ENCODE measurements around the gene ANKMY2. TPM values are rescaled to one million over a fixed set of nuclear protein-coding genes. Genes with fewer than 3 reads are reported as not detected.
"Not testable (repeated sequence)": the region's sequence is repeated elsewhere in the genome, so short reads cannot be mapped to it uniquely, and the experiment has no call there.

The ANKMY2 gene
- total RNA-seq, 1 experiment from 2014 or later, result 46.8 TPM

DNA sequence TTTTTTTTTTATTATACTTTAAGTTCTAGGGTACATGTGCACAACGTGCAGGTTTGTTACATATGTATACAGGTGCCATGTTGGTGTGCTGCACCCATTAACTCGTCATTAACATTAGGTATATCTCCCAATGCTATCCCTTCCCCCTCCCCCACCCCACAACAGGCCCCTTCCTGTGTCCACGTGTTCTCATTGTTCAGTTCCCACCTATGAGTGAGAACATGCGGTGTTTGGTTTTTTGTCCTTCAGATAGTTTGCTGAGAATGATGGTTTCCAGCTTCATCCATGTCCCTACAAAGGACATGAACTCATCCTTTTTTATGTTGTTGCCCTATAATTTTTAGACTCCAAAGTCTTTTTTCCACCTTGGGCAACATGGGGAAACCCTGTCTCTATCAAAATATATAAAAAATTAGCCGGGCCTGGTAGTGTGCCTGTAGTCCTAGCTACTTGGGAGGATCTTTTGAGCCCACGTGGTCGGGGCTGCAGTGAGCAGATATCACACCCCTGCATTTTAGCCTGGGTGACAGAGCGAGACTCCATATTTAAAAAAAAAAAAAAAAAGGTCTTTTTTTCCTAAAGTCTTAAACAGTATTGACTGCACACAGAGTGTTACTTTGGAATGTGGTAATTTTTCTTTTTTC lies 14.4 kb upstream of the ANKMY2 start:
- DNase-seq (ENCODE audit: low spot score), result not testable (repeated sequence)

DNA sequence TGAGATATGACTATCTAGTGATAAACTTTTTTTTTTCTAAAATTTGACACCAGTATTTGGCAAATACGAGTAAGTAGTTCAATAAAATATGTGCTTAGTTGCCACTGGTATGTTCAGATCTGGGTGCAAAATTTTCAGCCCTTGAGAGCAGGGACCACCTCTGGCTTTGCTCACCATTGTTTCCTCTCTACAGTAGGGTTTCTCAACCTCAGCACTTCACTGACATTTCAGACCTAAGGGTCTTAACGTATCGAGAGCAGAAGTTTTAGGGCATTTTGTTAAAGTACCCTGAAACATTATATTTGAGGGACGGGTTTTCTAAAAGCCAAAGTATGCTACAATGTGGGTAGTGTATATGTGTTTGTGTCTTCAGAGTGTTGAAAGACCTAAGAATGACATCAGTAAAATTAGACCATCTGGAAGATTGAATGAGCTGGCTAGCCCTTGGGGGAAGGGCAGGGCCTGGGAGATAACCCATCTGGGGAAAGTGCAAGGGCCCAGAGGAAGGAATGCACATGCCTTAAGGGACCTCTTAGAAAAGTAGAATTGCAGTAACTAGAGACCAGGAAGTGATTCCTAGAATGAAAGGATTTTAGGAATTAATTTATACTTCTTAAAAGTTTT lies 12.2 kb upstream of the ANKMY2 start:
- DNase-seq (ENCODE audit: low spot score), result peak; percentile 91

DNA sequence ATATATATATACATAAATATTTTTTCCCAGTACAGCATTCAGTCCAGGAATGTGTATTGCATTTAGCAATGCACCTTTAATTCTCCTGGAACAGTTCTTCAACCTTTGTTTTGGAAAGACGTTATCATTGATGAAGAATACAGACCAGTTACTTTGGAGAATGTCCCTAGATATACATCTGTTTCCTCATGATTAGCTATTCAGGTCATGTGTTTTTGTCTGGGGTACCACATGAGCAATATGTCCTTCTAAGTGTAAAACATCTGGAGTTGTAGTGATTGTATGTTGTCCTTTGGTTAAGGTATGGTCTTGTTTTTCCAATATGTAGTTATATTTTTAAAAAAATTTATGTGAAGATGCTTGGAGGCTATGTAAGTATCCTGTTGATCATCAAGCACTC lies 10.6 kb upstream of the ANKMY2 start:
- no peak for DNase-seq (ENCODE audit: low spot score)

DNA sequence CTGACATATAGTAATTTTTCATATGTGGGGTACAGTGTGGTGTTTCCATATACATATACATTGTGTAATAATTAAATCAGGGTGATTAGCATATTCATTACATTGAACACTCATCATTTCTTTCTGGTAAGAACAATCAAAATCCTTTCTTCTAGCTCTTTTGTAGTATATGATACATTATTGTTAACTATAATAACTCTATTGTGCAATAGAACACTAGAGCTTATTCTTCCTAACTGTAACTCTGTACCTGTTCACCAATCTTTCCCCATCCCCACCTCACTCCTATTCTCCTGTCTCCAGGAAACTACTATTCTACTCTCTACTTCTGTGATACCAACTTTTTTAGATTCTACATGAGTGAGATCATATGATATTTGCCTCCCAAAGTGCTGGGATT lies 9.8 kb upstream of the ANKMY2 start:
- DNase-seq (ENCODE audit: low spot score), result no peak

DNA sequence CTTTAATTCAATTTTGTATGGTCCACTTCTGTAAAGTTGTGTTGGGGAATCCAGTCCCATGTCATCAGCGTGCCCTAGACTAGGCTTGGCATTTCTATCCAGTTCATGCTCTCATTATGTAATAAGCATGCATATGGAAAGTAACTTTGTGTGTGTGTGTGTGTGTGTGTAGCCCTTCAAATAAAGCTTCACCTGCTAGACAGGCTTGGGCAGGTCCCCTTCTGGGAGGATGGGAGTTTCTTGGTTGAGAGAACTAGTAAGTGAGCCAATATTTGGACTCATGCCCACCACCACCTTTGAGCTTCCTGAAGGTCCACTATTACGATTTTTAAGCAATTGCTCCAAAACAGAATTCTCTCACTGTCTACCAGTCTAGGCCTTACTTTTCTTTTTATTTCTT lies 7.3 kb upstream of the ANKMY2 start:
- no peak for DNase-seq (ENCODE audit: low spot score)

DNA sequence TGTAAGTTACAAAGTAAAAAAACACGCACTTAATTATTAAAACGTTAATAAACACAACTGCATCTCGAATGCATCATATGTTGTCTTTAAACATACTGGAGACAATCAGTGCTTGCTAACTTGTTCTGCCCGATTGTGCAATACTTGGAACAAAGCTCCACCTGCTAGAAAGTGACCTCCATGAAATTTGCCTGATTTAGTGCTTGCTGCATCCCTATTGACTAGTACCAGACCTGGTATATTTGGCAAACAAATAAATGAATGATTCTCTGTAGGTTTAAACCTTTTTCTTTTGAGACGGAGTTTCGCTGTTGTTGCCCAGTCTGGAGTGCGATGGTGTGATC lies 6.7 kb upstream of the ANKMY2 start:
- no peak for DNase-seq (ENCODE audit: low spot score)

DNA sequence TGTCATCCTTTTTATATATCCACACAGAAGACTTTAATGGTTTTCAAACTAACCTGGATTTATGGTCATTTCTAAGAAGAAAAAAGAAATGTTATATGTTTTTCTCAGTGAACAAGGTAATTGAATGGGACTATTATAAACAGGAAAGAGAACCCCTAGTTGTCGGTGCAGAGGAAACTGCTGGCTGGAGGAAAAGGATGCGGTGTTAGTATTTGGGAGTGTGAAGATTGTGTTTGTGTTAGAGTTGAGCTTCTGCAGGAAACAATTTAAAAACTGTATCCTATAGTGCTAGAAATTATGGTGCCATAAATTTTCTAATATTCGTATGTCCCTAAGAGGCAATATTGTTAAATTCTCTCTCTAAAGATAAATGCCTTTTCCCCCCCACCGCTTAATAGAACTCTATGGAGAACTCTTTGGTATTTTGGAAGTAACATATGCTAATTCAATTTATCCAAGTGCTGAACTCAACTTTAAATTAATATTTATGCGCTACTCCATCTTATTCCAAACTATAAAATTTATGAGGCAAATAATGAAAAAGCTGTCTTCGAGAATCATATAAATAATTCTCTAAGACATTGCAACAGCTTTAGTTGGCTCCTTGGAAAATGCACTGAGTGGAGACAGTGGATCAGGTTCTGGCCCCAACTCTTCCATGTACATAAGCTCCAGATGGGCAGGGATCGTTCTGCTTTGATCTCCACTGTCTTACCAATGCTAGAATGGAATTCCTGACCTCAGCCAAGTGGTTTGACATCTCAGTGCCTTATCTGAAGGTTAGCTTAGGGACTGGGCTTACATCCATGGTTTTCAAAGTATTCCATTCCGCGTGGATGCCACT lies 6.1 kb upstream of the ANKMY2 start:
- no peak for DNase-seq (ENCODE audit: low spot score)

DNA sequence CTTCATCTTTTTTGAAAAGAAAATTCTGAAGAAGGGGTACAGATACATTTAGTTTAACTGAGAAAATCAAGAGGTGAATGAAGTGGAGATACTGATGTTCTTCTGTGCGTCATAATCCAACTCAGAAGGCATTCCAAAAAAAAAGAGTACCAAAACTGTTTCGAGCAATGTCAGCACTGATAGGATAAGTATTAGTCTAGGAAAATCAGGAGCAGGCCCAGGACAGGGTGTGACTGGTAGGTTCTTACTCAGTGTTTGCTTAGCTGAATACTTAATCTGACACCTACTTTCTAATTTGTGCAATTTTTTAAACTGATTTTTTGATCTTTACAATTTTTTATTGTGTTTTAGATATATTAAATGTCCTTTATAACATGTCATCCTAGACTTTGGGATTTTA lies 4.7 kb upstream of the ANKMY2 start:
- DNase-seq (ENCODE audit: low spot score), result no peak

DNA sequence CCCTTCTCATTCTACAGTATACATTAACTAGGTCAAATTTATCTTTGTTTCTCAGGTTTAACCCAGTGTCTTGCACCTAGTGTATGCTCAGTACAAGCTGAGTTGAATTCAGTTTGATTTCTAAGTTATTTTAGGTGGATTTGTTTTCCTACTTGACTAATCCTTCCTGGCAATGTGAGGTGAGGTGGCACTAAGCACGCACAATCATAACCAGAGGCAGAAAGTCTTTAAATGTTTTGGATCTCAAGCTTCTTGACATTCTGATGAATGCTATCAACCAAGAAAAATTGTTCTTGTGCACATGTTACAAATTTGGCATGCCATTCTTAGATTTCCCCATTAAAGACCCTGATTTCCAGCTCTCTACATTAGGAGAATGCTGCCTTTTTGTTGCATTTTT lies 3.6 kb upstream of the ANKMY2 start:
- no peak for DNase-seq (ENCODE audit: low spot score)

DNA sequence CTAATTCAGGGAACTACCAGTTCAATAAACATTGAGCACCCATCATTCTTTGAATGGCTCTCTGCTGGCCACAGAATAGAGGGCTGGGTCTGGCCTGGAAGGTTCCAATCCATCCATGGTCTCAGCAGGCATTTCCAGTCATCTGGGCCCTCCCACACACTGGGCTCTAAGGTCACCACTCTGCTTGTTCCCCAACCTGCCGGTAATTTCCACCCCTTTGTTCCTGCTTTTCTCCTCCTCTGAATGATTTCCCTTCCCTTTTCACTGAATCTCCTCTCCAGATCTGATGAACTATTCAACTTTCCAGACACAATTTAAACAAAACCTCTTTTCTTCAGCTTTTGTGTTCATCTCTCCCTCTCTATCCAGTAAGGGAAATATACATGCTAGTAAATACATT lies 3.0 kb upstream of the ANKMY2 start:
- DNase-seq (ENCODE audit: low spot score), result no peak

DNA sequence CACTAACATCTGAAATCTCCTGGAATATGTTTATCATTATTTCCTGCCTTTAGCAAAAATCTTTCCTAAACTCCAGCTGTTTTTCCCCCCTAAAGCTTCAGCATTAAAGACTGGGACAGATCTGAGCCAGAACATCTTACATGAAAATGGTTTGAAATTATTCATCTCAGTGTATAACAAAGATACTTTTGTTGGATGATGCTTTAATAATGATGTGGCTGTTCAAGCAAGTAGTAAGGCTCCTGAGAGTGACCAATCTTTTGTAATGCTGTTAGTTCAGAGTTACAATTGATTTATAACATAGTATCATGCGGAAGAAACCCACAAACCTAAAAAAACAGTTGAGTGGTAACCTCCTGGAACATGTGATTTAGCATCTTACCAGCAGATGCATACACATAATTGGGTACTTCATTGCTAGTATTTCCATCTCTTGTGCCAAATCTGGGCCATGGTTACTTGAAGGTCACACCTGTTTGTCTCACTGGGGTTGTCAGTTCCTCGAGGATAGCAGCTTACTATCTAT lies 1.9 kb upstream of the ANKMY2 start:
- no peak for DNase-seq (ENCODE audit: low spot score)

DNA sequence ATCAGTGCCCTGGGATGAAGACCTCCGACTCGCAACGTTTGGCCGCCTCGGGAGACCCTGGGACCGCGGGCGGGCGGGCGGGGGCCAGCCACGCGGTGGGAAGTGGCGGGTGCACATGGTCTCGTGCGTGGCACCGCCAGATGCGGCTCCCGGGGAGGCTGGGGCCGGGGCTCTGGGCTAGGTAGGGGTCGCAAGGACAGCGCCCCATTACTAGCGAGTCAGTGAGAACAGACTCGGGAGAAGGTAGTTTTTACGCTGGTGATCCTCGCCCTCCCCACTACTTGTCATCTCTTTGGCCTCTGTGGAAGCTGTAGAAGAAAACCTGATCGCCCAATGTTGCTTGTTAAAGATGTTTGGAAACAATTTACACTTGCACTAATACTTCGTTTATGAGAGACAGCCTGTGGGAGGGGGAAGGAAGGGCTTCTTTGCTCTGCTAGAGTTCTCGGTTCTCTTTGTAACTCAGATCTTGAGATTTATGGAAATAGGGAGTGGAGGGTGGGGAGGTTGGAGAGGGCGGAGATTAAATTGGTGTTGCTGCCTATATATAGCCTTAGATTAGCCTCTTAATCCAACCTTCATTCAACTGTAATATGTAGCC lies 1.0 kb upstream of the ANKMY2 start:
- peak; percentile 22 for DNase-seq (ENCODE audit: low spot score)

DNA sequence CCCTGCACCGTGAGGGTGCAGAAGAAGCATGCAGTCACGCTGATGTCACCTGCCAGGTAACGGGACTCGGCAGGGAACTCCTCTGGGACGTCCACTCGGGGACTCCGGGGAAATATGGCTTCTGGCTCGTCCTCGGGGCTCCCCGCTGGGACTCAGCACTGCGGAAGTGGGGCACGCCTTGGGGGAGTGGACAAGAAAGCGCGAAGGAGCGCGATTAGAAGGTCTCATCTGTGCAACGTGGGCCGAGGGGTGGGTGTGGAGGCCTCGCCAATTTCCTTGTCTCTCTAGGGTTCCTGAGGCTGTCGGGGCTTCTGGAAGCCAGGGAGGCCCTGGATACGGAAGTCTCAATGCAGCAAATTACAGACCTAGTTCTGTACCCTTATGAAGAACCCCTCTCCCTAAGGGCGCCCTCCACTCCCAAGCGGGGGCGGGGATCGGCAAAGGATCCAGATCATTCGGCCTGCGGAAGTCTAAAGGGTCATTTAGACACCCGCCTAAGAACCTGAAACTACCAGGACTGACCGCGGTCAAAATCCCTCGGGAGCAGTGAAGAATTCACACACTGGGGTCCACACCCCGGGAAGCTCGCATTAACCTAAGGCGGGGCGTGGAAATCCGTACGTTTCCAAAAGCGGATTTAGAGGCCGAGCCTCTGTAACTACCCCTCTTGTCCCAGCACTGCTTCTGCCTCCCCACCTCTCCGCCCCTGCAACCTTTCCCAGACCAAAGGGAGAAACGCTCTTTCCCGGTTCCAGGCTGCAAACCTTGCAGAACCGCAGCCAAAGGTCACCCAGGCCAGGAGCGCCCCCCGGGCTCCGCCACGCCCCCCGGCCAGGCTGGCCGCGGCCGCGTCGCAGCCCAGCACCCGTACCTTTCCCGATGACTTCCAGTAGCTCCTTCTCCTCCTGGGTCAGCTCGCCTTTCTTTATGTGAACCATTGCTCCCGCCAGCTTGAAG lies 640 bp downstream of the ANKMY2 start:
- DNase-seq (ENCODE audit: low spot score), result peak; percentile 70

DNA sequence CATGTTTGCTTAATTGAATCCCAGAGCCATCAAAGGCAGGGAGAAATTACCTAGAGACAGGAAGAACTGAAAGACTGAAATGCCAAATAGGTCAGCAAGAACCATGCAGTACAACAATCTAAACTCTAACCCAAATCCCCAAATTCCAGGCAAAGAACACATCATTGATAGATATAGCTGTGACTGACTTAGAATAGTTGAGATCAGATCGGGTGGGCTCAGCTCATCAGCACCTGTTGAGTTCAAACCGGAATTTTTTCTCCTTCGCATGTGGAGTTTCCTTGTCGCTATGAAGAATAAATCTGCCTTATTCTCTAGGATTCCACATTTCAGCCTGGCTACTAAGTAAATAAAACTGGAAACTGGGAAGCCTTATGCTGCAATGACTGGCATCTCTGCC lies 1.4 kb downstream of the ANKMY2 start:
- DNase-seq (ENCODE audit: low spot score), result no peak

DNA sequence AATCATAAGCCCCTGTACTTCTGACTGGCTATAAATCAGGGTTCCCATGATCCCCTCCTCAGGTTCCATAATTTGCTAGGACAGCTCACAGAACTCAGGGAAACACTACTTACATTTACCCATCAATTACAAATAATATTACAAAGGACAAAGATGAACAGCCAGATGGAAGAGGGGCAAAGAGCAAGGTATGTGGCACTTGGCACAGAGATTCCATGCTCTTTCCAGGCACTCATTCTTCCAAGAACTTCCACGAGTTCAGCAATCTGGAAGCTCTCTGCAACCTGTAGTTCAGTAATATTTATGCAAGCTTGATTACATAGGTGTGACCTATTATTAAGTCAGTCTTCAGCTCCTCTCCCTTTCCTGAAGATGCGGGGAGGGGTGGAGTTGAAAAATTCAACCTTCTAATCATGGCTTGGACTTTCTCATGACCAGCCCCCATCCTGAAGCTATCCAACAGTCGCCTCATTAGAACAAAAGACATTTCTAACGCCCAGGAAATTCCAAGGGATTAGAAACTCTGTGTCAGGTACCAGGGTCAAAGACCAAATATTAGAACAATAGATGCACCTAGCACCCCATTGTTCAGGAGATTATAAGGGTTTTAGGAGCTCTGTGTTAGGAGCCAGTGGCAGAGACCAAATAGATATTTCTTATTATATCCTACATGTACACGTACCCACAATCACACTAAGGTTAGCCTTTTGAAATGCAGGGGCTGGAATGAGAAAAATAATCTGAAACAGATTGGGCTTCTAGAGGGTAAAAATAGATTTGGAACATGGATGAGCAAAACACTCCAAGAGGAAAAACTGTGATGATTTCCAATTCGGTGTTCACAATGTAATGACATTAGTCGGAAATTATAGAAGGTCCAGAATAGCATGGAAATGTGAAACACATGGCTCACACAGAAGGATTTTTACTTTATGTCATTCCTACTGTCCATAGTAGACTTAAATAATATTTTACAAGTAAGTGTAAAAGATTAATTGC lies 7.0 kb downstream of the ANKMY2 start:
- DNase-seq (ENCODE audit: low spot score), result no peak

DNA sequence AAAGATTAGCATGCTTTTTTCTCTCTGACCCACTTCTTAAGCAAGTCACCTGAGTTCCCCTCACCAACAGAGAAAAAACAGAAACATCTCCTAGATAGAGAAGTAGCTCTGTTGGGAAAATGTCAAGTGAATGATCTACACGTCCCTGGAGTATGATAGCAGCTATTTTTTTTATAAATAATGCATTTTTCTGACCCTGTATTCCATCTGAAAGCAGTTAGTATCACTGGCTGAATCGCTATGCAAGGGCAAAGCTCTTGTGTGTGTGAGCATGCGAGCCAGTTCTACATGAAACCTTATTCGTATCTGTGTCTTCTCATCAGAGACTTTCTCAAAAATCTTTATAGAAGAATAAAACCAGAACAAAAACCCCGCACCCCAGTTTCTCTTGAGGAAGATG lies 8.2 kb downstream of the ANKMY2 start:
- no peak for DNase-seq (ENCODE audit: low spot score)

DNA sequence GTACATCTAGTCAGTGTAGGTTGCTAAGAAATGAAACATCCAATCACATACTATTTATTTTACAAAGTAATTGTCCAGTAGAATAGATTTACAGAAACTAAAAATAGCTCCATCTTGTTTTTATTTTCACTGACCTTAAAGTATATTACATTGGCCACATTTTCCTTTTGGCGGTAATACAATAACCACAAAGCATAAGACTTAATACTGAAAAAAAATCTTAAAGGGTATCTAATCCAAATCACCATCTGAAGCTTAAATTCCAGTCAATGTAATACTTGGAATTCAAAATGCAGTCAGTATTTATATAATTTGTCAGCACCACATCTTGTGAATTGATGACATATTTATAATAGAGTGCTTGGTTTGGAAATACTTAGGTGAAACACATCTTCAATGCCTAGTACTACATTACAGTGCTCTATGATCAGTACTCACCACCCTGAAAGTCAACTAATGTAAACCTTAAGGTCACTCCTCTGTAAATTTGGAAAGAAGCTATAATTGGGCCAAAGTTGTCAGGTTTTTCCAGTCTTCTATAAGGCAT lies 8.9 kb downstream of the ANKMY2 start:
- peak; percentile 29 for DNase-seq (ENCODE audit: low spot score)

DNA sequence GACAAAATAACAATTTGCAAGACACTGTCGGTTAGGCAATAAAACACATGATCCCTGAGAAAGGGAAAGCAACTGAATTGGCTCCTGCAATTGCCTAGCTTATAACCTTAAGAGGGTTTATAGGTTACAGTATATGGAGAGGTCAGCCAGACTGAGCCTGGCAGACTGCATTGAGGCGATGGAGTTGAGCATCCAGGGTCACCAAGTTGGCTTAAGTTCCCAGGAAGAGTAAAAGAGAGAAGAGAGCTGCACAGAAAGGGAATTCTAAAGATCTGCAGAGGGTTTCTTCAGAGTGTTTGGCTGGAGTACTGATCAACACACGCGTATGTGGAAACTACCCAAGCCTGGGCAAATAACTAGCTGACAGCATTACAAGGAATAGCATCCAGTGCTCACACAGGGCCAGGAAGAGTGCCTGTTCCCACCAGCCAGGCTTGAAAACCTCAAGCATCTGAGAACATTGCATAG lies 11.2 kb downstream of the ANKMY2 start:
- DNase-seq (ENCODE audit: low spot score), result no peak

DNA sequence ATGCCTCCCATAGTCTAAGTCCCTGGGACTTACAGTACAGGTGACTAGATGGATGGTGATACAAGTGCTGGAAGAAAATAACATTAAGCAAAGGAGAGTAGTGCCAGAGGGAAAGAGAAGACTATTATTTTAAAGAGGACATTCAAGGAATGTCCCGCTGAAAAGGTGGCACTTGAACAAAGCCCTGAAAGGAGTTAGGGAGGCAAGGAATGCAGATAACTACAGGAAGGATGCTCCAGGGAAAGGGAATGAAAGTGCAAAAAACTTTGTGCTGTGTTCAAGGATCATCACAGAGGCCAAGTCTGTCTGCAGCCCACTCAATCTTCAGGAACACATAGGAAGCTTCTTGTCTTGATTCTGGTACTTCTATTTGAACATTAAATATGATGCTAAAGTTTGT lies 14.9 kb downstream of the ANKMY2 start:
- DNase-seq (ENCODE audit: low spot score), result no peak

DNA sequence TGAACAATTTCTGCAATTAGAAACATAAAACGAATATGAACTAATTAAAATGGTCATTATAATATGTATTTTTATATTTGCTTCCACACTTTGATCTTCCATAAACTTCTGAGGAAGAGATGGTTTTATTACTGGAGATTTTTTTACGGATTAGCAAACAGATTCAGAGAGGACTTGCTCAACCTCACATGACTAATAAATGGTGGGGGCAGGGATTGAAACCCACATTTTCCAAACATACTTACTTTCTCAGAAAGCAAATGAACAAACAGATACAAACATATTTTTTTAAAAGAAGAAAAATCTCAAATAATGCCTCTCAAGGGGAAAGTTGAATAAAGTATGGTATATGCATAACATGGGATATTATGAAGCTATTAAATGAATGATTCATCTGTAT lies 18.3 kb downstream of the ANKMY2 start:
- no peak for DNase-seq (ENCODE audit: low spot score)

Measured in H4 (cell line).